HG02763 (cell line): ENCODE measurements around the gene SNAPC4.
"Not testable (repeated sequence)": the region's sequence is repeated elsewhere in the genome, so short reads cannot be mapped to it uniquely, and the experiment has no call there.

Experiments used
- ATAC-seq: cut with Tn5 transposase; IDR thresholded peaks from one replicate; pipeline ENCODE4 v1.9.1; 2021; ENCODE audit warnings: mild to moderate bottlenecking, moderate library complexity; ENCODE audit not compliant: unreplicated experiment

Gene SNAPC4

GRCh38 chr9:136433849-136434579 lies 34.0 kb upstream of the SNAPC4 start:
- no peak for ATAC-seq

- ATAC-seq: no peak
These were observed 33.2 kb upstream of the SNAPC4 start for GRCh38 chr9:136433043-136433715.

- no peak for ATAC-seq
These were observed 32.6 kb upstream of the SNAPC4 start for GRCh38 chr9:136432591-136432990.

GRCh38 chr9:136431782-136432350 lies 31.9 kb upstream of the SNAPC4 start:
- ATAC-seq: no peak

- no peak for ATAC-seq
These were observed 30.7 kb upstream of the SNAPC4 start for GRCh38 chr9:136430588-136431234.

GRCh38 chr9:136429683-136430491 lies 29.9 kb upstream of the SNAPC4 start:
- ATAC-seq: no peak

DNA sequence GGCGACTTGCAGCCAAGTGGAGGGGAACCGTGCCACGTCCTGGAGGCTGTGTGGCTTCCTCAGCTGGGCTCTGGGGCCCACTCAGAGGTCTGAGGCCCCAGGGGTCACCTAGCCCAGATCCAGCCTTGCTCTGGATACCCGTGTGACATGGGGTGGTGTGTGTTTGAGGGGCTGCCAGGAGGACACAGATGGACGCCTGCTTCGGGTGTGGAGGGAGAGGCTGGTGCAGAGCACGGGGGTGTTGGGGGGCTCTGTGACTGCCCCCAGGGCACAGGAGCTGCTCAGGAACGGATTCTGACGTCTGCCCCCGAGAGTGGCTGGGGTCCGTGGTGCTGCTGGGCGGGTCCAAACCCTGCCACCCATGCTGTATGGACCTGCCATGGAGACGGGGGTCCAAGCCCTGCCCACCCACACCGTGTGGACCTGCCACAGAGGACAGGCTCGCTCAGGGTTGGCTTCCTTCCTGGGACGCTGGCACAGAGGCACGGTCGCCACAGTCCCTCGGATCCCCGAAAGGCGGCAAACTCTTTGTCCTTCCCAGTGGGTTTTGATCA lies 29.2 kb upstream of the SNAPC4 start:
- no peak for ATAC-seq

- no peak for ATAC-seq
These were observed 26.8 kb upstream of the SNAPC4 start for GRCh38 chr9:136426787-136427186.

DNA sequence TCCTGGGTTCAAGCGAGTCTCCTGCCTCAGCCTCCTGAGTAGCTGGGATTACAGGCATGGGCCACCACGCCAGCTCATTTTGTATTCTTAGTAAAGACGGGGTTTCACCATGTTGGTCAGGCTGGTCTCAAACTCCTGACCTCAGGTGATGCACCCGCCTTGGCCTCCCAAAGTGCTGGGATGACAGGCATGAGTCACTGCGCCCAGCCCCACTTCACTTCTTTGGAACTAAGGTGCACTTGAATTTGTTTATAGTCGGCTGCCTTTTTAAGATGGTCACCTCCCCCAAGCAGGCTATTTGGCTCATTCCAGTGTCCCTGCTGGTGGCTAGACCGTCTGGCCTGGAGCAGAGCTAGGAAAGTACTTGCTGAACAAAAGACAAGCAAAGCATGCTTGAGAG lies 25.4 kb upstream of the SNAPC4 start:
- not testable (repeated sequence) for ATAC-seq

GRCh38 chr9:136424750-136425362 lies 24.9 kb upstream of the SNAPC4 start:
- no peak for ATAC-seq

GRCh38 chr9:136423432-136424146 lies 23.6 kb upstream of the SNAPC4 start:
- ATAC-seq: no peak

DNA sequence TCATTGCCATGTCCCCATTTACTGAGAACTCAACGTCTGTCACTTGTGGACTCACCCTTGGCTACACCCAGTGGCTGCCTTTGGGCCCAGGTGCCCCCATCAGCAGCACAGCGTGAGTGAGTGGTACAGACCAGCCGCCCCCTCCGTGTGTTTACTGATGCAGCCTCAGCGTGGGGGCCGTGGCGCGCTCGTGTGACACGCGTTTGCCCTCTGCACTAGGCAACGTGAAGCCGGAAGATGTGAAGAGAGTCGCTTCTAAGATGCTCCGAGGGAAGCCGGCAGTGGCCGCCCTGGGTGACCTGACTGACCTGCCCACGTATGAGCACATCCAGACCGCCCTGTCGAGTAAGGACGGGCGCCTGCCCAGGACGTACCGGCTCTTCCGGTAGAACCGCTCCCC lies 22.9 kb upstream of the SNAPC4 start:
- no peak for ATAC-seq

DNA sequence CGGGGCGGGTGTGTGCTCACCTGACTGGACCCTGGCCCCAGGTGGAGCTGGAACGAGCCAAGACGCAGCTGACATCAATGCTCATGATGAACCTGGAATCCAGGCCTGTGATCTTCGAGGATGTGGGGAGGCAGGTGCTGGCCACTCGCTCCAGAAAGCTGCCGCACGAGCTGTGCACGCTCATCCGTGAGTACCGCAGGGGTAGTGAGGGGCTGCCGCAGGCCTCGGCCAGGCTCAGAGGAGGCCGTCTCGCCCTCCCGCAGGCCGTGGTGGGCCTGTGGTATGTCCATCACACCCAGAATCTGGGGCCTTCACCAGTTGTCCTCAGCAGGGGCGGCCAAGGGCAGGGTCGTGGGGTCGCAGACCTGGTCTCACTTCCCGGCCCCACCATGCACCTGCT lies 21.8 kb upstream of the SNAPC4 start:
- no peak for ATAC-seq

GRCh38 chr9:136419092-136419420 lies 19.1 kb upstream of the SNAPC4 start:
- ATAC-seq: no peak

DNA sequence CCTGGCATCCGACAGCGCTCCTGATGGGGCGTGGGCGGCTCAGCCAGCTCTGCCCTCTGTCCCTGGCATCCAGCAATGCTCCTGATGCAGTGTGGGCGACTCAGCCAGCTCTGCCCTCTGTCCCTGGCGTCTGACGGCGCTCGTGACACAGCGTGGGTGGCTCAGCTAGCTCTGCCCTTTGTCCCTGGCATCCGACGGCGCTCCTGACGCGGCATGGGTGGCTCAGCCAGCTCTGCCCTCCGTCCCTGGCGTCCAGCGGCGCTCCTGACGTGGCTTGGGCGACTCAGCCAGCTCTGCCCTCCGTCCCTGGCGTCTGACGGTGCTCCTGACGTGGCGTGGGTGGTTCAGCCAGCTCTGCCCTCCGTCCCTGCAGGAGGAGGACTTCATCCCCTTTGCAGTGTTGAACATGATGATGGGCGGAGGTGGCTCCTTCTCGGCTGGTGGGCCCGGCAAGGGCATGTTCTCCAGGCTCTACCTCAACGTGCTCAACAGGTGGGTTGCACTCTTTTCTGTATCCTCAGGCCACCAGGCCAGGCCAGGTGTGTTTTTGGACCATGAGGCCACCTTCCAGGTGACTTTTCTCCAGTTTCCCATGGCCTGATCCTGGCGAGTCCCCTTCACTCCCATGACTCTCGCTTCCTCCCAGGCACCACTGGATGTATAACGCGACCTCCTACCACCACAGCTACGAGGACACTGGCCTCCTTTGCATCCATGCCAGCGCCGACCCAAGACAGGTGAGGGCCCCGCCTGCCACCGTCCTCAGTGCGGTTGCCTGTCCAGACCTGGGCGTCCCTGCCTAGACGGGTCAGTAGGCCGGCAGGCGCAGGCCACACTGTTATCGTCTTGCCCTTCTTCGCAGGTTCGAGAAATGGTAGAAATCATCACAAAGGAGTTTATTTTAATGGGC lies 18.5 kb upstream of the SNAPC4 start:
- ATAC-seq: no peak

DNA sequence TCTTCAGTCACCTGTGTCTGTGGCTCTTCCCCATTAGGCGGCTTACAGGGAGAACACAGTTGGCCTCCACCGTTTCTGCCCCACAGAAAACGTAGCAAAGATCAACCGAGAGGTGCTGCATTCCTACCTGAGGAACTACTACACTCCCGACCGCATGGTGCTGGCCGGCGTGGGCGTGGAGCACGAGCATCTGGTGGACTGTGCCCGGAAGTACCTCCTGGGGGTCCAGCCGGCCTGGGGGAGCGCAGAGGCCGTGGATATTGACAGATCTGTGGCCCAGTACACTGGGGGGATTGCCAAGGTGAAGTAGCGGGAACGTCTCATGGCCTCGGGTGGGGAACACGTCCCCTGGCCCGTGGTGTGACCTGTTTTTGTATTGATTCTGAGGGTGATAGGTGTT lies 16.9 kb upstream of the SNAPC4 start:
- ATAC-seq: no peak

DNA sequence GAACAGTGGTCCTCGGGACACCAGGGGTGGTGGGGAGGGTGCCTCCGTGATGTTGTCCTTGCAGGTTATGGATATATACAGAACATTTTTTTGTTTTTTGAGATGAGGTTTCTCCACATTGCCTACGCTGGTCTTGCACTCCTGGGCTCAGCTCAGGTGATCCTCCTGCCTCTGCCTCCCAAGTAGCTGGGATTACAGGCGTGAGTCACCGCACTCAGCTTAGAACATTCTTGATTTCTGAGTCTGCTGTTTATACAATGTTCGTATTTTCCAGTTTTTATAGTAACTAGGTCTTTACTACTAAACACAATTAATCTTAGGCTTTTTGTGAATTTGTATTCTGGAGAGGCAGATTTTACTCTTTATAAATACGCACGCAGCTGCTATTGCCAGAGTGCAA lies 16.5 kb upstream of the SNAPC4 start:
- ATAC-seq: no peak

DNA sequence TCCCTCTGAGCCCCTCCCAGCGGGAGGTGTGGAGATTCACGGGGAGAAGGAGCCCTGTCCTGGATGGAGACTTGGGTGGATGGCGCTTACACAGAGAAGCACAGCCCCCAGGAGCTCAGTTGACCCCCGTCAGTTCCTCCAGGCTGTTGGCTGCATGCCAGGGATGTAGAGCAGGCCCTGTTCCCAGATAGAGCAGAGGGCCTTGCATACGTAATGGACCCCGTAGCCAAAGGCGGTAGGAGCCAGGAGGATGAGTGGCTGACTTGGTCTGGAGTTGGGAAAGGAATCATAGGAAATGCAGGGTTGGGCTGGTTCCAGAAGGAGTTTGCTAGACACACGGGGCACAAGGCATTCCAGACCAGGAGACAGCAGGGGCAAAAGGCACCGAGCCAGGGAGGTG lies 13.0 kb upstream of the SNAPC4 start:
- no peak for ATAC-seq

DNA sequence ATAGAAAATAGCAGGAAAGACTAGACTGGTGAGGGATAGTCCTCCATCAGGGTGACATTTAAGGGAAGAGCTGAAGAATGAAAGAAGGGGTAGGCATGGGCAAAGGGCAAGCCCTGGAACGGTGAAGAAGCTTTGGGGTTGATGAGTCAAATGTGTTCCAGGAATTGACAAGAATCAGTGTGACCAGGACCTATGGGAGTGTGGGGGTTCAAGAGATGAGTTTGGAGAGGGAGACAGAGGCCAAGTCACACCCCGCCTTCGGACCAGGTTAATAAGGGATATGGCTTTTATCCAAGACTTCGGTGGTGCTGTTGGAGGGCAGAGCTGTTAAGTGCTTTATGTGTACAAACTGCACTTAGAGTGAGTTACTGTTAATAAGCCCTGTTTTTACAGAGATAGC lies 11.4 kb upstream of the SNAPC4 start:
- ATAC-seq: no peak
